LNCAP (cell line): ENCODE data around the gene TTC9B.

Experiments used
- CTCF ChIP-seq: fragments of 450-650 bp; IDR thresholded peaks from 2 replicates; pipeline ENCODE4 v1.5.1; 2017; ENCODE audit warnings: mild to moderate bottlenecking

TTC9B gene

DNA sequence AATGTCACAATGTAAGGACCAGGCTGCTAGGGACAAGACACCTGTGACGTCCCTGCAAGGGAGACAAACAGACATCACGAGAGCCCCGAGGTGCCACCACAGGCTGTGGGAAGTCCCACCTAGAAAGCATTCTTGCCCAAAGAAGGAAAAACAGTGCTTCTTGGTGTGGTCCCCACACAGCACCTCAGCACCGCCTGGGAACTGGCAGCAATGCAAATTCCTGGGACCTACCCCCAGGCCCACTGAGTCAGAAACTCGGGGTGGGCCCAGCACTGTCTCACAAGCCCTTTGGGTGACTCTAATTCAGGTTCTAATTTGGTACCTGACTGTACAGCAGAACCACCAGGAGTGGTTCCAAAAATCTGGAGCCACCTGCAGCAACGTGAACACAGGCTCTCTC, 22.1 kb upstream of the TTC9B start:
- TF ChIP-seq CTCF: no peak

DNA sequence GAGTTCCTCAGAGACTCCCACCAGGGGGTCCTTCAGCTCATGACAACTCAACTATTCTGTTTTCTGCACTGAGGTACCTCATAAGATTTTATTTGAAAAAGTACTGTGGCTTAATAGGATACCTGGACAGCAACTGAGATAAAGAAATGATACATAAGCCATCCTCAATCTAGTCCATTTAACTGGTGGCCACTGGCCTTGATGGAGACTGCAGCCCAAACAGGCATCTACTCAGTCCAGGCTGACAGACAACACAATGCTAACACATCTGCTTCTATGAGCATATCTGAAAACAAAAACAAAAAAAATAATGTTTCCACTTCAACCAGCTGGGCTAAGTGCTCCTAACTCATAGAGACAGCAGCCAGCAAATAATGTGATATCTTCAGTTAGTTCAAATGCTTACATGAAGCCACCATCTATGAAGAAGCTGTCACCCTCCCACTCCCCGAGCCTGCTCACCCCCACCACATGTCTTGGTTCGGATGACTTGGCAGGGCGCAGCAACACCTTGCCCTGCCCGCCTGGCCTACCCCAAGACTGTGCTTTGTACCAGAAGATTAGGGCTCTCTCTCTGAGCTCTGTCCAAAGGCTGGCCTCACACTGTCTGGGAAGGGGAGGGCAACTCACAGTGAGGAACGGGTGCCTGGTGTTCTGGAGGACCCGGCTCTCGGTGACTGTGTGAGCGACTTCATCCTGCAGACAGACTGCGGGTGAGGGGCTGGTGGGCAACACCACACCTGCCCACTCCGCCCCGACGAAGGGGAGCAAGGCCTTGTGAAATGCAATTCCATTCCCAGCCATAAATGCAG, 21.4 kb upstream of the TTC9B start:
- TF ChIP-seq CTCF: no peak

DNA sequence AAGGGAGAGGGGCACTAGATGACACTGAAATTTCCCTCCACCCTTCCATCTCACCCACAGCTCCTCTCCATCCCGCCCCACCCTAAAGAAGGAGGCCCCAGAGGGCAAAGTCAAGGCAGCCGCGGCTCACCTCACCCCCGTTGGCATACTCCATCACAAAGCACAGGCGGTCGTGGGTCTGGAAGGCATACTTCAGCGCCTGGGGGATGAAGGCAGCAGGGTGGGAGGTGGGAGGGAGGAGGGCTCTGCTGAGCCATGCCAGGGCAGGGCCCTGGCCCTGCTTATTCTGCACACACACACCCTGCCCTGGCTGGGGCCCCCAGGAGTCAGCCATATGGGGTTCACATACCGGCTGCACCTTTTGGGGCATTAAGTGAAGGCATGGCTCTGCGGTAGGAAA, 20.6 kb upstream of the TTC9B start:
- TF ChIP-seq CTCF: no peak

GRCh38 chr19:40237791-40238190, 19.6 kb upstream of the TTC9B start:
- TF ChIP-seq CTCF: no peak

- no peak for TF ChIP-seq CTCF
These were observed 18.2 kb upstream of the TTC9B start for GRCh38 chr19:40236366-40236765.

- TF ChIP-seq CTCF: no peak
These were observed 17.8 kb upstream of the TTC9B start for GRCh38 chr19:40236026-40236355.

DNA sequence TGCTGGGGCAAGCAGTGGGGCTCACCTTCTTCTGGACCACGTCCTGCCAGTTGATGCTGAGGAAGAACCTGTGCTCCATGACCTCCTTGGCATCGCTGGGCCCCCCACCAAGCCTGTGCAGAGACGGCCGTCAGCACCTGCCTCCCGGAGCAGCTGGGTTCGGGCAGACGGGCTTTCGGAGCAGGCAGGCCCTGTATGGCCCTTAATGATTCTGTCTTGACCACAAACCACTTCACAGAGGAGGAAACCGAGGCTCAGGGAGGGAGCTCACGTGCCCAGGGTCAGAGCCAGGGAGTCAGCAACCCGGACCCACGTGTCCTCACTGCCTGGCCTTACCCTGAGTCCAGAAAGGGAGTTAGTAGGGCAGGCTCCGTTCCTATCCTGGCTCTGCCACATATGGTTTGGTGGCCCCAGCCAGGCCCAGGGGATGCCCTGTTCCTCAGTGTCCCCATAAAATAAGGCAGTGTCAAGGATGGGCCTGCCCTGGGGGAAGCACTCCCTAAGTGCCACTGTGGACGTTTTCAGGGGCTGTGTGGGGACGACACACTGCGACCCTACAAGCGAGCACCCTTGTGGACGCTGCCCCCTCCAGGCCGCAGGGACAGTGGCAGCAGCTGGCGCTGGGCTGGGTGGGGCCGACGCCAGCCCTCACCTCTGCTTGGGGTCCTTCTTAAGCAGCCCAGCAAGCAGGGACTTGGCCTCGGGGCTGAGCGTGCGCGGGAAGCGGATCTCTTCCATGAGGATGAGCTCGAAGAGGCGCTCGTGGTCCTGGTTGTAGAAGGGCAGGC, 17.2 kb upstream of the TTC9B start:
- TF ChIP-seq CTCF: no peak; the same call in 1 of the 2 replicates
